HepG2 (cell line): ENCODE results near the gene AP1AR. TPM values are rescaled to one million over a fixed set of nuclear protein-coding genes. Genes with fewer than 3 reads are reported as not detected.

ENCODE experiments used
- ATAC-seq: fragments of 200-7000 bp; cut with Tn5 transposase; 3 replicates; pipeline ENCODE4 v1.9.1; 2020; ENCODE audit warnings: mild to moderate bottlenecking, moderate library complexity
- BruUV-seq: library from RNA; stranded (reverse); fragments of 400-500 nt; replicated peaks from 2 replicates; lab custom pipeline; 2021; lab: Mats Ljungman, UMichigan
- CTCF ChIA-PET: fragments of 300-600 bp; formaldehyde crosslinking; extraction: SDS; loops from one replicate; lab custom pipeline; 2021; ENCODE audit warnings: low total read pairs, inconsistent platforms, low intra/inter-chr PET ratio; lab: Yijun Ruan, JAX
- POLR2A ChIA-PET: fragments of 350-600 bp; sonication (Branson Sonifier 250); formaldehyde crosslinking; loops from one replicate; lab custom pipeline; 2020; ENCODE audit warnings: antibody characterized with exemption, inconsistent platforms; lab: Yijun Ruan, JAX
- DNase-seq: peaks from one replicate; pipeline ENCODE4 v3.0.0-alpha.2; 2015; ENCODE audit warnings: low spot score
- FAIRE-seq: peaks from 3 replicates; lab custom pipeline; 2011; peaks lifted over from hg19 to GRCh38; lab: Jason Lieb, UNC
- H2AFZ ChIP-seq: one replicate; pipeline ENCODE4 v1.6.1; 2011; ENCODE audit warnings: low read length, inconsistent platforms
- H3K27ac ChIP-seq: fragments of 300-600 bp; 3 replicates; pipeline ENCODE4 v1.8.0; 2011; ENCODE audit warnings: mixed run types, mild to moderate bottlenecking, mixed read lengths, low read length, inconsistent platforms; ENCODE audit not compliant: insufficient read depth; ENCODE audit errors: extremely low read length
- H3K27me3 ChIP-seq, 2 experiments: fragments of 200-600 bp in 1 of 2; 2 replicates in 1 of 2; 3 replicates in 1 of 2; pipeline versions ENCODE4 v1.6.0 to v1.8.0; 2011; ENCODE audit warnings: low read length in 2 of 2, mild to moderate bottlenecking in 2 of 2, moderate library complexity in 2 of 2, inconsistent platforms in 1 of 2; ENCODE audit not compliant: insufficient read depth in 2 of 2, control insufficient read depth in 1 of 2
- H3K36me3 ChIP-seq, 2 experiments: fragments of 200-600 bp in 1 of 2; replicated peaks in 1 of 2; 2 replicates in 1 of 2; 3 replicates in 1 of 2; pipeline versions ENCODE4 v1.5.1 to v1.8.0; 2011; ENCODE audit warnings: low read length in 2 of 2, inconsistent platforms in 1 of 2; ENCODE audit not compliant: insufficient read depth in 2 of 2, control insufficient read depth in 1 of 2
- H3K4me1 ChIP-seq: 2 replicates; pipeline ENCODE4 v1.5.1; 2012; ENCODE audit warnings: low read length, inconsistent platforms; ENCODE audit not compliant: insufficient read depth
- H3K4me2 ChIP-seq: 2 replicates; pipeline ENCODE4 v1.6.0; 2011; ENCODE audit warnings: low read depth, low read length, inconsistent platforms
- H3K4me3 ChIP-seq, 3 experiments: fragments of 200-600 bp in 1 of 3; sonication (generic), shearing (Covaris generic) in 1 of 3; replicated peaks in 1 of 3; 2 replicates each; pipeline ENCODE4 v1.5.1; 2011 to 2016; ENCODE audit warnings: low read length in 3 of 3, inconsistent platforms in 2 of 3, low read depth in 2 of 3, mild to moderate bottlenecking in 2 of 3, control low read depth in 1 of 3, mixed read lengths in 1 of 3; ENCODE audit not compliant: insufficient read depth in 1 of 3
- H3K79me2 ChIP-seq: one replicate; pipeline ENCODE4 v1.6.1; 2011; ENCODE audit warnings: low read length, inconsistent platforms; ENCODE audit not compliant: insufficient read depth
- H3K9ac ChIP-seq: 2 replicates; pipeline ENCODE4 v1.6.0; 2011; ENCODE audit warnings: mild to moderate bottlenecking, low read depth, low read length, inconsistent platforms; ENCODE audit not compliant: insufficient read depth
- H3K9me3 ChIP-seq: 2 replicates; pipeline ENCODE4 v1.5.1; 2012; ENCODE audit warnings: mild to moderate bottlenecking, low read length
- H4K20me1 ChIP-seq: 2 replicates; pipeline ENCODE4 v1.6.0; 2011; ENCODE audit warnings: inconsistent platforms, mild to moderate bottlenecking, low read length, moderate library complexity; ENCODE audit not compliant: insufficient read depth
- CEBPZ ChIP-seq: IDR thresholded peaks from 2 replicates; pipeline ENCODE4 v1.6.1; 2012; ENCODE audit warnings: low read length, improper control_type of control experiment
- CSRNP2 ChIP-seq: sonication (generic); formaldehyde crosslinking; conservative IDR thresholded peaks from 2 replicates; pipeline ENCODE4 v1.8.0; 2022; ENCODE audit warnings: low read depth, missing genetic modification reagents
- GATA4 ChIP-seq: sonication (generic); IDR thresholded peaks from 2 replicates; pipeline ENCODE4 v1.6.1; 2016; ENCODE audit warnings: antibody characterized with exemption, low read depth, borderline replicate concordance
- HCFC1 ChIP-seq: fragments of 150-350 bp; IDR thresholded peaks from 2 replicates; pipeline ENCODE4 v1.6.1; 2014; ENCODE audit warnings: low read depth, low read length
- KDM6A ChIP-seq: IDR thresholded peaks from 2 replicates; pipeline ENCODE4 v1.6.1; 2016; ENCODE audit warnings: low read depth
- KLF9 ChIP-seq: IDR thresholded peaks from 2 replicates; pipeline ENCODE4 v1.6.1; 2016; ENCODE audit warnings: low read depth
- LRRFIP1 ChIP-seq: sonication (generic); formaldehyde crosslinking; conservative IDR thresholded peaks from 2 replicates; pipeline ENCODE4 v1.4.0; 2020; ENCODE audit warnings: missing genetic modification reagents
- NKX3-1 ChIP-seq: sonication (generic); formaldehyde crosslinking; IDR thresholded peaks from 2 replicates; pipeline ENCODE4 v1.5.0; 2020; ENCODE audit warnings: missing genetic modification reagents
- PTBP1 ChIP-seq: fragments of 200-400 bp; formaldehyde crosslinking; IDR thresholded peaks from 2 replicates; pipeline ENCODE4 v1.6.1; 2018; ENCODE audit warnings: low read length, low read depth; ENCODE audit not compliant: poor library complexity, severe bottlenecking
- RELA ChIP-seq: sonication (generic); formaldehyde crosslinking; IDR thresholded peaks from 2 replicates; pipeline ENCODE4 v1.4.0; 2020; ENCODE audit warnings: missing genetic modification reagents
- SALL1 ChIP-seq: sonication (generic); formaldehyde crosslinking; IDR thresholded peaks from 2 replicates; pipeline ENCODE4 v1.8.0; 2022; ENCODE audit warnings: mild to moderate bottlenecking, missing genetic modification reagents
- ZNF24 ChIP-seq: fragments of 450-650 bp; IDR thresholded peaks from 2 replicates; pipeline ENCODE4 v1.6.1; 2017; ENCODE audit warnings: antibody characterized with exemption, mild to moderate bottlenecking
- ZNF256 ChIP-seq: sonication (generic); formaldehyde crosslinking; conservative IDR thresholded peaks from 2 replicates; pipeline ENCODE4 v1.4.0; 2020; ENCODE audit warnings: missing genetic modification reagents
- ZNF598 ChIP-seq: sonication (generic); formaldehyde crosslinking; IDR thresholded peaks from 2 replicates; pipeline ENCODE4 v1.5.1; 2020; ENCODE audit warnings: mild to moderate bottlenecking, missing genetic modification reagents, borderline replicate concordance
- ZNF891 ChIP-seq: sonication (generic); formaldehyde crosslinking; IDR thresholded peaks from 2 replicates; pipeline ENCODE4 v1.5.0; 2020; ENCODE audit warnings: mild to moderate bottlenecking, missing genetic modification reagents
- WGBS: methylation state at CpG from one replicate; pipeline ENCODE4 v1.1.6; 2017; ENCODE audit warnings: low lambda C conversion rate; 5-methylcytosine and 5-hydroxymethylcytosine counted together
- in situ Hi-C: cut with HindIII; loops from 2 replicates; pipeline ENCODE4 v1.10.0; 2017; ENCODE audit warnings: low pct_unique_long_range_greater_than_20kb; ENCODE audit not compliant: extremely low pct_ligation_motif_present
- intact Hi-C: fragments of 100-400 bp; cut with micrococcal nuclease; formaldehyde crosslinking; loops from one replicate; pipeline ENCODE4 v1.10.0; 2022; ENCODE audit not compliant: unreplicated experiment
- polyA plus RNA-seq, 8 experiments: library from polyadenylated mRNA; depleted of rRNA in 3 of 8; stranded (reverse) in 7 of 8; unstranded in 1 of 8; fragments of >200 nt; fragmentation: Illumina TruSeq in 4 of 8; extraction: Trizol in 4 of 8; gene quantifications; 2 replicates each; pipeline versions ENCODE4 v1.2.1 to v1.2.3, GENCODE V29; 2011 to 2016; ENCODE audit warnings: low read depth in 4 of 8, missing spikeins in 1 of 8, mixed read lengths in 1 of 8; ENCODE audit not compliant: insufficient read depth in 1 of 8
- total RNA-seq, 5 experiments: library from RNA; depleted of rRNA; stranded (reverse); fragments of >200 nt; fragmentation: Illumina TruSeq; extraction: Trizol; gene quantifications; 2 replicates each; pipeline ENCODE4 v1.2.3, GENCODE V29; 2016; ENCODE audit warnings: low read depth in 1 of 5
- TF ChIP-seq, protein P1 (sequence below): sonication (generic); formaldehyde crosslinking; IDR thresholded peaks from 2 replicates; pipeline ENCODE4 v1.4.0; 2020; ENCODE audit warnings: missing genetic modification reagents

The AP1AR gene
- total and polyA plus RNA-seq, 2 of the 13 experiments (the other 11 are each of a cell fraction or from before 2014, with no cell fraction given): 24.9 to 39.9 TPM

- no peaks in the 10 kb centered on the region for H3K9me3 ChIP-seq
- H3K27ac ChIP-seq: no peak overlapping the region
- H2AFZ ChIP-seq: no peak overlapping the region
- CTCF ChIA-PET: no interaction called here
- intact Hi-C loops: no loop called here
- in situ Hi-C loops: no loop called here
- no peak overlapping the region for H3K4me2 ChIP-seq
- H3K4me3 ChIP-seq: no peak overlapping the region
- TF ChIP-seq CEBPZ: no peak
- TF ChIP-seq CSRNP2 (CRISPR knock-in tag): no peak
- no peak for TF ChIP-seq PTBP1
- TF ChIP-seq NKX3-1 (CRISPR knock-in tag): no peak
- no peak for TF ChIP-seq KLF9
- TF ChIP-seq LRRFIP1 (CRISPR knock-in tag): no peak
- no peak for TF ChIP-seq HCFC1
- TF ChIP-seq ZNF598 (CRISPR knock-in tag): no peak
- no peak for TF ChIP-seq KDM6A
- TF ChIP-seq ZNF24: no peak
- no peak for TF ChIP-seq ZNF256 (CRISPR knock-in tag)
- TF ChIP-seq ZNF891: no peak
- no peak for TF ChIP-seq GATA4
- no peak for TF ChIP-seq RELA
- no peak for TF ChIP-seq SALL1 (CRISPR knock-in tag)
- TF ChIP-seq, protein P1, sequence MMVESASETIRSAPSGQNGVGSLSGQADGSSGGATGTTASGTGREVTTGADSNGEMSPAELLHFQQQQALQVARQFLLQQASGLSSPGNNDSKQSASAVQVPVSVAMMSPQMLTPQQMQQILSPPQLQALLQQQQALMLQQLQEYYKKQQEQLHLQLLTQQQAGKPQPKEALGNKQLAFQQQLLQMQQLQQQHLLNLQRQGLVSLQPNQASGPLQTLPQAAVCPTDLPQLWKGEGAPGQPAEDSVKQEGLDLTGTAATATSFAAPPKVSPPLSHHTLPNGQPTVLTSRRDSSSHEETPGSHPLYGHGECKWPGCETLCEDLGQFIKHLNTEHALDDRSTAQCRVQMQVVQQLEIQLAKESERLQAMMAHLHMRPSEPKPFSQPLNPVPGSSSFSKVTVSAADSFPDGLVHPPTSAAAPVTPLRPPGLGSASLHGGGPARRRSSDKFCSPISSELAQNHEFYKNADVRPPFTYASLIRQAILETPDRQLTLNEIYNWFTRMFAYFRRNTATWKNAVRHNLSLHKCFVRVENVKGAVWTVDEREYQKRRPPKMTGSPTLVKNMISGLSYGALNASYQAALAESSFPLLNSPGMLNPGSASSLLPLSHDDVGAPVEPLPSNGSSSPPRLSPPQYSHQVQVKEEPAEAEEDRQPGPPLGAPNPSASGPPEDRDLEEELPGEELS (CRISPR knock-in tag): no peak
- FAIRE-seq (no peak), DNase-seq (no peak), ATAC-seq (no peak)
- H3K79me2 ChIP-seq: no peaks in the 10 kb centered on the region
- H3K9ac ChIP-seq: no peak overlapping the region
- H3K27me3 ChIP-seq: no peaks in the 10 kb centered on the region
- H4K20me1 ChIP-seq: no peaks in the 10 kb centered on the region
- H3K4me1 ChIP-seq: peaks cover 22% of the 10 kb centered on the region
- BruUV-seq: no TSS peak
- POLR2A ChIA-PET: no interaction called here
- no peaks in the 10 kb centered on the region for H3K36me3 ChIP-seq
- 79% methylated on average over 1 of the region's 1 CpG for WGBS
Observed at GRCh38 chr4:112199041-112199440, 32.5 kb upstream of the AP1AR start.
